Activated CD4-positive, alpha-beta memory T cell treated with anti-CD3 and anti-CD28 coated beads for 36 hours (primary cell): ENCODE data around the gene SLC66A1. TPM values are rescaled to one million over a fixed set of nuclear protein-coding genes. Genes with fewer than 3 reads are reported as not detected.

ENCODE experiments used
- CTCF ChIA-PET: fragments of 350-600 bp; sonication (Branson Sonifier 250); formaldehyde crosslinking; loops from one replicate; lab custom pipeline; 2021; ENCODE audit warnings: antibody characterized with exemption, inconsistent platforms; lab: Charles Lee
- POLR2A ChIA-PET: fragments of 350-600 bp; sonication (Branson Sonifier 250); formaldehyde crosslinking; loops from one replicate; lab custom pipeline; 2021; ENCODE audit warnings: antibody characterized with exemption; lab: Charles Lee
- DNase-seq: peaks from one replicate; pipeline ENCODE4 v3.0.0-alpha.2; 2020
- H3K27ac Mint-ChIP-seq: one replicate; pipeline ENCODE4 v1.8.0; 2021; ENCODE audit warnings: mixed read lengths
- H3K27me3 Mint-ChIP-seq: one replicate; pipeline ENCODE4 v1.8.0; 2021; ENCODE audit warnings: mixed read lengths
- H3K36me3 Mint-ChIP-seq: one replicate; pipeline ENCODE4 v1.8.0; 2021; ENCODE audit warnings: mixed read lengths
- H3K4me1 Mint-ChIP-seq: one replicate; pipeline ENCODE4 v1.8.0; 2021; ENCODE audit warnings: low read depth, mixed read lengths
- H3K4me3 Mint-ChIP-seq: one replicate; pipeline ENCODE4 v1.8.0; 2021; ENCODE audit warnings: mild to moderate bottlenecking, mixed read lengths
- H3K9me3 Mint-ChIP-seq: one replicate; pipeline ENCODE4 v1.8.0; 2021; ENCODE audit warnings: mixed read lengths
- intact Hi-C: fragments of 100-400 bp; cut with micrococcal nuclease; formaldehyde crosslinking; loops from one replicate; pipeline ENCODE4 v1.15.1; 2023
- total RNA-seq, 2 experiments: library from RNA; stranded (reverse); gene quantifications; one replicate each; pipeline ENCODE4 v1.2.3, GENCODE V29; 2021

The SLC66A1 gene
- total RNA-seq, 2 experiments from 2014 or later = 6.8 to 7.9 TPM

GRCh38 chr1:19317126-19317910, 5.2 kb downstream of the SLC66A1 start:
- intact Hi-C loops = no loop called here
- H3K9me3 Mint-ChIP-seq = no peaks in the 10 kb centered on the region
- ChIA-PET CTCF (interaction anchor here (1.2 kb wide), 1 partner anchor 170 kb away, joined by 4 read pairs; no protein-coding TSS in a partner anchor), POLR2A (no interaction called here)
- H3K27me3 Mint-ChIP-seq = no peaks in the 10 kb centered on the region
- no peaks in the 10 kb centered on the region for H3K36me3 Mint-ChIP-seq
- DNase-seq = no peak
- H3K27ac Mint-ChIP-seq = no peak overlapping the region
- no peak overlapping the region for H3K4me3 Mint-ChIP-seq
- H3K4me1 Mint-ChIP-seq = peaks cover 20% of the 10 kb centered on the region

GRCh38 chr1:19319196-19319595, 7.1 kb downstream of the SLC66A1 start:
- H3K27me3 Mint-ChIP-seq = no peaks in the 10 kb centered on the region
- no peaks in the 10 kb centered on the region for H3K36me3 Mint-ChIP-seq
- no peaks in the 10 kb centered on the region for H3K9me3 Mint-ChIP-seq
- ChIA-PET POLR2A (no interaction called here), CTCF (no interaction called here)
- no peak overlapping the region for H3K27ac Mint-ChIP-seq
- H3K4me1 Mint-ChIP-seq = peaks cover 10% of the 10 kb centered on the region
- intact Hi-C loops = no loop called here
- no peak overlapping the region for H3K4me3 Mint-ChIP-seq
- DNase-seq = no peak

- ChIA-PET POLR2A (no interaction called here), CTCF (interaction anchor here (0.6 kb wide), 2 partner anchors 33 to 380 kb away, joined by 3 to 6 read pairs; no protein-coding TSS in a partner anchor)
- no peak for DNase-seq
- H3K4me1 Mint-ChIP-seq = peaks cover 1% of the 10 kb centered on the region
- no peak overlapping the region for H3K27ac Mint-ChIP-seq
- intact Hi-C loops = no loop called here
- H3K9me3 Mint-ChIP-seq = no peaks in the 10 kb centered on the region
- H3K36me3 Mint-ChIP-seq = no peaks in the 10 kb centered on the region
- no peak overlapping the region for H3K4me3 Mint-ChIP-seq
- H3K27me3 Mint-ChIP-seq = no peaks in the 10 kb centered on the region
Measured at GRCh38 chr1:19321071-19321470, 8.9 kb downstream of the SLC66A1 start.

- Mint-ChIP-seq H3K36me3 (peaks cover 3% of the 10 kb centered on the region), H3K4me3 (no peak overlapping the region), H3K9me3 (no peaks in the 10 kb centered on the region), H3K4me1 (no peaks in the 10 kb centered on the region), H3K27ac (no peak overlapping the region), H3K27me3 (no peaks in the 10 kb centered on the region)
- ChIA-PET POLR2A (no interaction called here), CTCF (interaction anchor here (0.6 to 1.1 kb wide), 3 partner anchors 8 to 22 kb away, joined by 3 to 4 read pairs (median 3); no protein-coding TSS in a partner anchor)
- intact Hi-C loops = no loop called here
- DNase-seq = no peak
Measured at GRCh38 chr1:19322481-19322880, 10.4 kb downstream of the SLC66A1 start.

GRCh38 chr1:19323987-19324664, 12.0 kb downstream of the SLC66A1 start:
- ChIA-PET CTCF (no interaction called here), POLR2A (no interaction called here)
- Mint-ChIP-seq H3K4me1 (no peaks in the 10 kb centered on the region), H3K4me3 (no peak overlapping the region), H3K36me3 (peaks cover 3% of the 10 kb centered on the region), H3K27ac (no peak overlapping the region), H3K27me3 (no peaks in the 10 kb centered on the region), H3K9me3 (no peaks in the 10 kb centered on the region)
- intact Hi-C loops = no loop called here
- DNase-seq = no peak

GRCh38 chr1:19324665-19324990, 12.5 kb downstream of the SLC66A1 start:
- DNase-seq = no peak
- peaks cover 3% of the 10 kb centered on the region for H3K36me3 Mint-ChIP-seq
- POLR2A ChIA-PET = no interaction called here
- intact Hi-C loops = no loop called here
- no peaks in the 10 kb centered on the region for H3K9me3 Mint-ChIP-seq
- H3K4me3 Mint-ChIP-seq = no peak overlapping the region
- CTCF ChIA-PET = no interaction called here
- H3K4me1 Mint-ChIP-seq = no peaks in the 10 kb centered on the region
- H3K27ac Mint-ChIP-seq = no peak overlapping the region
- H3K27me3 Mint-ChIP-seq = no peaks in the 10 kb centered on the region

GRCh38 chr1:19325368-19325957, 13.3 kb downstream of the SLC66A1 start:
- Mint-ChIP-seq H3K27ac (no peak overlapping the region), H3K4me3 (no peak overlapping the region), H3K4me1 (no peaks in the 10 kb centered on the region), H3K36me3 (peaks cover 3% of the 10 kb centered on the region), H3K9me3 (no peaks in the 10 kb centered on the region), H3K27me3 (no peaks in the 10 kb centered on the region)
- CTCF ChIA-PET = no interaction called here
- DNase-seq = no peak
- POLR2A ChIA-PET = no interaction called here
- intact Hi-C loops = no loop called here

- intact Hi-C loops = no loop called here
- Mint-ChIP-seq H3K4me3 (no peak overlapping the region), H3K27me3 (no peaks in the 10 kb centered on the region), H3K9me3 (no peaks in the 10 kb centered on the region), H3K36me3 (peaks cover 3% of the 10 kb centered on the region), H3K27ac (no peak overlapping the region), H3K4me1 (no peaks in the 10 kb centered on the region)
- CTCF ChIA-PET = no interaction called here
- POLR2A ChIA-PET = no interaction called here
- DNase-seq = no peak
Measured at GRCh38 chr1:19325958-19326747, 14.0 kb downstream of the SLC66A1 start.

GRCh38 chr1:19326748-19327065, 14.6 kb downstream of the SLC66A1 start:
- H3K27ac Mint-ChIP-seq = no peak overlapping the region
- CTCF ChIA-PET = no interaction called here
- peaks cover 3% of the 10 kb centered on the region for H3K36me3 Mint-ChIP-seq
- intact Hi-C loops = no loop called here
- no peaks in the 10 kb centered on the region for H3K4me1 Mint-ChIP-seq
- no peak for DNase-seq
- no peaks in the 10 kb centered on the region for H3K9me3 Mint-ChIP-seq
- no peak overlapping the region for H3K4me3 Mint-ChIP-seq
- POLR2A ChIA-PET = no interaction called here
- H3K27me3 Mint-ChIP-seq = no peaks in the 10 kb centered on the region

- Mint-ChIP-seq H3K4me3 (no peak overlapping the region), H3K9me3 (no peaks in the 10 kb centered on the region), H3K27ac (no peak overlapping the region), H3K36me3 (peaks cover 3% of the 10 kb centered on the region), H3K4me1 (no peaks in the 10 kb centered on the region), H3K27me3 (no peaks in the 10 kb centered on the region)
- POLR2A ChIA-PET = no interaction called here
- CTCF ChIA-PET = no interaction called here
- DNase-seq = no peak
- intact Hi-C loops = no loop called here
Measured at GRCh38 chr1:19327301-19327700, 15.2 kb downstream of the SLC66A1 start.

GRCh38 chr1:19327736-19328135, 15.6 kb downstream of the SLC66A1 start:
- ChIA-PET POLR2A (no interaction called here), CTCF (no interaction called here)
- H3K27me3 Mint-ChIP-seq = no peaks in the 10 kb centered on the region
- no peak overlapping the region for H3K4me3 Mint-ChIP-seq
- no peaks in the 10 kb centered on the region for H3K9me3 Mint-ChIP-seq
- no peak for DNase-seq
- intact Hi-C loops = no loop called here
- peaks cover 3% of the 10 kb centered on the region for H3K36me3 Mint-ChIP-seq
- H3K27ac Mint-ChIP-seq = no peak overlapping the region
- H3K4me1 Mint-ChIP-seq = no peaks in the 10 kb centered on the region

GRCh38 chr1:19328486-19328885, 16.4 kb downstream of the SLC66A1 start:
- DNase-seq = no peak
- no peaks in the 10 kb centered on the region for H3K27me3 Mint-ChIP-seq
- H3K36me3 Mint-ChIP-seq = peaks cover 3% of the 10 kb centered on the region
- no peak overlapping the region for H3K27ac Mint-ChIP-seq
- intact Hi-C loops = no loop called here
- H3K4me3 Mint-ChIP-seq = no peak overlapping the region
- no peaks in the 10 kb centered on the region for H3K9me3 Mint-ChIP-seq
- CTCF ChIA-PET = no interaction called here
- POLR2A ChIA-PET = no interaction called here
- no peaks in the 10 kb centered on the region for H3K4me1 Mint-ChIP-seq
